ENCODE results near the gene AFAP1L1. TPM values are rescaled to one million over a fixed set of nuclear protein-coding genes. Genes with fewer than 3 reads are reported as not detected.

AFAP1L1 gene
- polyA plus RNA-seq, 1 donor: 9.6 TPM

GRCh38 chr5:149299451-149300054, 27.9 kb downstream of the AFAP1L1 start:
- H3K27ac ChIP-seq (ENCODE audit: low read length): peak overlapping the region; percentile 24
- WGBS (ENCODE audit: insufficient coverage, low lambda C conversion rate): 60% methylated on average over 1 of the region's 14 CpGs
- peak; percentile 59 to 75 for DNase-seq
- no peaks in the 10 kb centered on the region for H3K9me3 ChIP-seq (ENCODE audit: control insufficient read depth, low read depth, low read length)
- peaks cover 37% of the 10 kb centered on the region for H3K4me1 ChIP-seq (ENCODE audit: control insufficient read depth, insufficient read depth, low read length)
- H3K4me3 ChIP-seq (ENCODE audit: low read length): no peak overlapping the region
- H3K36me3 ChIP-seq (ENCODE audit: control insufficient read depth, insufficient read depth, low read length): no peaks in the 10 kb centered on the region
- no peaks in the 10 kb centered on the region for H3K27me3 ChIP-seq (ENCODE audit: control insufficient read depth, insufficient read depth, low read length)

DNA sequence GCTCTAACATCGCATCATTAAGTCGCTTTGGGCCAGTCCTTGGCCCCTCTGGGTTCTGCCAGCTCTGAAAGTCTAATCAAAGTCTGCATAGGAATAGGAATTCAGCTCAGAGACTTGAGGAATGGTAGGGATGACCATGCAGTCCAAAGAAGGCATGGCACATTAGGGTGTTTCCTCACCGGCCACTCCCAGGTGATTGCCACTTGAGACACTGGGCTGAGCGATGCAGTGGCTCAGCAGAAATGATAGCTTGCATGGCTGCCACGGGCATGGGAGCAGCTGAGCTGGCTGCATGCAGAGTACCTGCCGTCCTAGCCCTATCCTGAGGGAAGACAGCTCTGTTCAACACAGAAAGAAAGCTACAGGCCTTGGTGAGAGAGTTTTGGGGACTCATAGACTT, 28.8 kb downstream of the AFAP1L1 start:
- H3K4me1 ChIP-seq (ENCODE audit: control insufficient read depth, insufficient read depth, low read length): peaks cover 37% of the 10 kb centered on the region
- DNase-seq: peak; percentile 38 to 48
- no CpG with 5 or more reads among the region's 6 CpGs for WGBS (ENCODE audit: insufficient coverage, low lambda C conversion rate)
- H3K27ac ChIP-seq (ENCODE audit: low read length): peak overlapping the region; percentile 1
- H3K4me3 ChIP-seq (ENCODE audit: low read length): no peak overlapping the region
- H3K27me3 ChIP-seq (ENCODE audit: control insufficient read depth, insufficient read depth, low read length): no peaks in the 10 kb centered on the region
- H3K36me3 ChIP-seq (ENCODE audit: control insufficient read depth, insufficient read depth, low read length): no peaks in the 10 kb centered on the region
- no peaks in the 10 kb centered on the region for H3K9me3 ChIP-seq (ENCODE audit: control insufficient read depth, low read depth, low read length)

DNA sequence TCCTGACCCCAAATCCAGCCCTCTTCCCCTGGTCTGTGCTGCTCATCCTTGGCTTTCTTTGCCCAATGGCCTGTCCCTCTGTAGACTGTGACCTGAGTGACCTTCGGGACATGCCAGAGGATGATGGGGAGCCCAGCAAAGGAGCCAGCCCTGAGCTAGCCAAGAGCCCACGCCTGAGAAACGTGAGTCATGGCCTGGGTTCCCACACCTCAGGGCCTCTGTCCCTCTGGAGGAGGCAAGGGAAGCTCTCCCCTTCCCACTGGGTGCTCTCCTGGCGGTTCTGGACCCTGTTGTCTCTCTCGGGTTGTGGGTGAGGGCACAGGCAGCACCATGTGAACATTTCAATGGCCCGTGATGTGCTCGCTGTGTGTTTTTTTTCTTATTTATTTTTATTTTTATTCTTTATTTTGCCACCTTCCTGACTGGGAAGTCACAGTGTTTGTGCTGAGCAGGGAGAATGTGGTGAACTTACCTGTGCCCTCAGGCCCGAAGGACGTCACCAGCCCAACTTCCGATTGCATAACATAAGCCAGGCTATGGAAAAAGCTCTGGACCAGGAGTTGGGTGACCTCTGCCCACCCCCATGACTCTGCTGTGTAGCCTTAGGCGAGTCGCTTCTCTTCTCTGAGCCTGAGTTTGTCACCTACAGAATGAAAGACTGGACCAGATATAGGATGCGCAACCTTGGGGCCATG, 29.5 kb downstream of the AFAP1L1 start:
- Histone ChIP-seq H3K36me3 (ENCODE audit: control insufficient read depth, insufficient read depth, low read length) (no peaks in the 10 kb centered on the region), H3K4me3 (ENCODE audit: low read length) (no peak overlapping the region), H3K4me1 (ENCODE audit: control insufficient read depth, insufficient read depth, low read length) (peaks cover 37% of the 10 kb centered on the region), H3K27me3 (ENCODE audit: control insufficient read depth, insufficient read depth, low read length) (no peaks in the 10 kb centered on the region), H3K9me3 (ENCODE audit: control insufficient read depth, low read depth, low read length) (no peaks in the 10 kb centered on the region), H3K27ac (ENCODE audit: low read length) (no peak overlapping the region)
- DNase-seq: no peak
- 100% methylated on average over 2 of the region's 13 CpGs for WGBS (ENCODE audit: insufficient coverage, low lambda C conversion rate)

GRCh38 chr5:149301744-149302380, 30.2 kb downstream of the AFAP1L1 start:
- 100% methylated on average over 1 of the region's 8 CpGs for WGBS (ENCODE audit: insufficient coverage, low lambda C conversion rate)
- no peak overlapping the region for H3K27ac ChIP-seq (ENCODE audit: low read length)

DNA sequence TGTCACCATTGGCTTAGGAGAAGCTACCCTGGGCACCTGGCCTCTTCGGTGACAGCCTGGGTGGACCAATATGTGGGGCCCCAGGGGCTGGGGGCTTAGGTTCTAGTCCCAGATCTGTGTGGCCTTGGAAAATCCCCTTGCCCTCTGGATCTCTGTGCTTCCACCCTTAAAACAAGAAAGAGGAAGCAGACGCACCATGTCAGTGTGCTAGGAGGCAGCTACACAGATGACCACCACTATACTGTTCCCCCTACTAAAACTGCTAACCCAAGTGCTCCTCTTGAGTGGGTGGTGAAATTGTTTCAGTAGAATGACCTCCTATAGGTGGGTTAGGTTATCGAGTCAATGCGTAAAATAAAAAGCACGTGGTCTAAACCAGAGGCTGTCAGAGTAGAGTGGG, 31.0 kb downstream of the AFAP1L1 start:
- no peak for DNase-seq
- WGBS (ENCODE audit: insufficient coverage, low lambda C conversion rate): no CpG with 5 or more reads among the region's 5 CpGs

More at GRCh38 chr5:149301744-149302380, 30.2 kb downstream of the AFAP1L1 start:
- no peak overlapping the region for H3K4me3 ChIP-seq (ENCODE audit: low read length)
- H3K4me1 ChIP-seq (ENCODE audit: control insufficient read depth, insufficient read depth, low read length): peaks cover 37% of the 10 kb centered on the region
- no peak for DNase-seq
- H3K36me3 ChIP-seq (ENCODE audit: control insufficient read depth, insufficient read depth, low read length): no peaks in the 10 kb centered on the region
- no peaks in the 10 kb centered on the region for H3K9me3 ChIP-seq (ENCODE audit: control insufficient read depth, low read depth, low read length)
- no peaks in the 10 kb centered on the region for H3K27me3 ChIP-seq (ENCODE audit: control insufficient read depth, insufficient read depth, low read length)

DNA sequence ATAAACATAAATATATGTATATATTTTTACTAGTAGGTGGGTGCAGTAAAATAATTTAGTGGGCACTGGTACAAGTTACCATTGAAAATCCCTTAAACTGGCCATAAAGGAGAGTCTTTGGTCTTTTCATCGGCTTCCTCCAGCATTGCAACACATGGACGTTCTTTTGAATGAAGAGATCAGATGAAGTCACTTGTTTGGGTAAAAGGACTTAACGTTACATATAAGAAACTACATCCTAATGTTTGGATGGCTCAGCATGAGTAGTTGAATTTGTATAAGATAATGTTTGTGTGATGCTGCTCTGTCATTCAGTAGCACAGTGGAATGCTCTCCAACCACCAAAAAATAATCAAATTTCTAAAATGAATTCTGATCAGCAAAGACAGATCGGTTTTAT, 31.6 kb downstream of the AFAP1L1 start:
- no peaks in the 10 kb centered on the region for H3K9me3 ChIP-seq (ENCODE audit: control insufficient read depth, low read depth, low read length)
- no peak overlapping the region for H3K27ac ChIP-seq (ENCODE audit: low read length)
- peaks cover 26% of the 10 kb centered on the region for H3K4me1 ChIP-seq (ENCODE audit: control insufficient read depth, insufficient read depth, low read length)
- H3K36me3 ChIP-seq (ENCODE audit: control insufficient read depth, insufficient read depth, low read length): no peaks in the 10 kb centered on the region
- no peak overlapping the region for H3K4me3 ChIP-seq (ENCODE audit: low read length)
- no CpG with 5 or more reads among the region's 4 CpGs for WGBS (ENCODE audit: insufficient coverage, low lambda C conversion rate)
- H3K27me3 ChIP-seq (ENCODE audit: control insufficient read depth, insufficient read depth, low read length): no peaks in the 10 kb centered on the region
- DNase-seq: no peak

More for the DNA sequence above, 31.0 kb downstream of the AFAP1L1 start:
- H3K4me3 ChIP-seq (ENCODE audit: low read length): no peak overlapping the region
- H3K27me3 ChIP-seq (ENCODE audit: control insufficient read depth, insufficient read depth, low read length): no peaks in the 10 kb centered on the region
- H3K4me1 ChIP-seq (ENCODE audit: control insufficient read depth, insufficient read depth, low read length): peaks cover 31% of the 10 kb centered on the region
- H3K9me3 ChIP-seq (ENCODE audit: control insufficient read depth, low read depth, low read length): no peaks in the 10 kb centered on the region
- H3K36me3 ChIP-seq (ENCODE audit: control insufficient read depth, insufficient read depth, low read length): no peaks in the 10 kb centered on the region
- no peak overlapping the region for H3K27ac ChIP-seq (ENCODE audit: low read length)

- no peak overlapping the region for H3K27ac ChIP-seq (ENCODE audit: low read length)
- no peaks in the 10 kb centered on the region for H3K27me3 ChIP-seq (ENCODE audit: control insufficient read depth, insufficient read depth, low read length)
- H3K4me3 ChIP-seq (ENCODE audit: low read length): no peak overlapping the region
- no peaks in the 10 kb centered on the region for H3K36me3 ChIP-seq (ENCODE audit: control insufficient read depth, insufficient read depth, low read length)
- H3K9me3 ChIP-seq (ENCODE audit: control insufficient read depth, low read depth, low read length): no peaks in the 10 kb centered on the region
- WGBS (ENCODE audit: insufficient coverage, low lambda C conversion rate): no CpG with 5 or more reads among the region's 11 CpGs
- DNase-seq: no peak
- peaks cover 14% of the 10 kb centered on the region for H3K4me1 ChIP-seq (ENCODE audit: control insufficient read depth, insufficient read depth, low read length)
Observed at GRCh38 chr5:149304195-149305078, 32.8 kb downstream of the AFAP1L1 start.

DNA sequence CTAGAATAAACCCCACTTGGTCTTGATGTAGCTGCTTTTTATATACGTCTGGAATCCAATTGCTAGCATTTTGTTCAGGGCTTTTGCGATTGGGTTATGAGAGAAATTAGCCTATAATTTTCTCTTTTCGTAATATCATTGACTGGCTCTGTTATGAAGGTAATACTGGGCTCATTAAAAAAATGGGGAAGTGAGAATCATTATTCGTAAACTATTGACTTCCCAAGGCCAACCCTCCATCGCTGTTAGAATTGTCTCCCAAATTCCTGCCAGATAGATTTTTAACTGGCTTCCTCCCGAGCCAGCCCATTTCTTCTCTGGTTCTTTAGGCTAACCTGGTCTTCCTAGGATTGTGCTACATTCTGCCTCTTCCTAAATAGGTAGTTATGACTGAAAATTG, 37.7 kb downstream of the AFAP1L1 start:
- Histone ChIP-seq H3K4me3 (ENCODE audit: low read length) (no peak overlapping the region), H3K36me3 (ENCODE audit: control insufficient read depth, insufficient read depth, low read length) (no peaks in the 10 kb centered on the region), H3K27ac (ENCODE audit: low read length) (no peak overlapping the region), H3K9me3 (ENCODE audit: control insufficient read depth, low read depth, low read length) (no peaks in the 10 kb centered on the region), H3K27me3 (ENCODE audit: control insufficient read depth, insufficient read depth, low read length) (no peaks in the 10 kb centered on the region), H3K4me1 (ENCODE audit: control insufficient read depth, insufficient read depth, low read length) (no peaks in the 10 kb centered on the region)
- 100% methylated on average over 1 of the region's 6 CpGs for WGBS (ENCODE audit: insufficient coverage, low lambda C conversion rate)
- DNase-seq: no peak

DNA sequence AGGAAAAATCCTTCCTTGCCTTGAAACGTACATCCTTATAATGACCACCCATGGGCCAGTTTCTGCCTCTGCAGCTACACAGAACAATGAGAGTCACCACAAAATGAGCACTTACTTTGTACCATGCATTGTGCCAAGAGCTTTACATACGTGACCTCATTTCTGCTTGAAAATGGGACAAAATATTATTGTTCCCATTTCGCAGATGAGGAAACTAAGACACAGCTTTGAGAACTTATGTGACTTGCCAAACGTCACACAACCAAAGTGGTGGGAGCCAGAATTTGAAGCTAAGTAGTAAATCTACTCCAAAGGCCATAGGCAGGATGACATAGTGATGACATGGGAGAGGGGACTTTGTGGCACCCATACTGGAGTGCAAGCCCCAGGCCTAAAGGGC, 38.8 kb downstream of the AFAP1L1 start:
- WGBS (ENCODE audit: insufficient coverage, low lambda C conversion rate): no CpG with 5 or more reads among the region's 4 CpGs
- H3K4me1 ChIP-seq (ENCODE audit: control insufficient read depth, insufficient read depth, low read length): no peaks in the 10 kb centered on the region
- no peak for DNase-seq

More for the DNA sequence above, 38.8 kb downstream of the AFAP1L1 start:
- H3K27me3 ChIP-seq (ENCODE audit: control insufficient read depth, insufficient read depth, low read length): no peaks in the 10 kb centered on the region
- H3K36me3 ChIP-seq (ENCODE audit: control insufficient read depth, insufficient read depth, low read length): no peaks in the 10 kb centered on the region
- no peak overlapping the region for H3K4me3 ChIP-seq (ENCODE audit: low read length)
- no peak overlapping the region for H3K27ac ChIP-seq (ENCODE audit: low read length)
- no peaks in the 10 kb centered on the region for H3K9me3 ChIP-seq (ENCODE audit: control insufficient read depth, low read depth, low read length)
